G401 (cell line): ENCODE measurements around the gene CNIH3. TPM values are rescaled to one million over a fixed set of nuclear protein-coding genes. Genes with fewer than 3 reads are reported as not detected.
"Not testable (repeated sequence)": the region's sequence is repeated elsewhere in the genome, so short reads cannot be mapped to it uniquely, and the experiment has no call there.

Experiments
- DNase-seq: peaks from one replicate; pipeline ENCODE4 v3.0.0-alpha.2; 2015; ENCODE audit warnings: low spot score
- in situ Hi-C: cut with HindIII; loops from 2 replicates; pipeline ENCODE4 v1.10.0; 2016; ENCODE audit warnings: low sequenced_read_pairs, mixed read lengths
- total RNA-seq: library from RNA; depleted of rRNA; stranded (reverse); fragments of >200 nt; shearing (Covaris generic); gene quantifications from 2 replicates; pipeline ENCODE4 v1.2.3, GENCODE V29; 2014

CNIH3 gene
- total RNA-seq, 1 experiment from 2014 or later, result 3.2 TPM

DNA sequence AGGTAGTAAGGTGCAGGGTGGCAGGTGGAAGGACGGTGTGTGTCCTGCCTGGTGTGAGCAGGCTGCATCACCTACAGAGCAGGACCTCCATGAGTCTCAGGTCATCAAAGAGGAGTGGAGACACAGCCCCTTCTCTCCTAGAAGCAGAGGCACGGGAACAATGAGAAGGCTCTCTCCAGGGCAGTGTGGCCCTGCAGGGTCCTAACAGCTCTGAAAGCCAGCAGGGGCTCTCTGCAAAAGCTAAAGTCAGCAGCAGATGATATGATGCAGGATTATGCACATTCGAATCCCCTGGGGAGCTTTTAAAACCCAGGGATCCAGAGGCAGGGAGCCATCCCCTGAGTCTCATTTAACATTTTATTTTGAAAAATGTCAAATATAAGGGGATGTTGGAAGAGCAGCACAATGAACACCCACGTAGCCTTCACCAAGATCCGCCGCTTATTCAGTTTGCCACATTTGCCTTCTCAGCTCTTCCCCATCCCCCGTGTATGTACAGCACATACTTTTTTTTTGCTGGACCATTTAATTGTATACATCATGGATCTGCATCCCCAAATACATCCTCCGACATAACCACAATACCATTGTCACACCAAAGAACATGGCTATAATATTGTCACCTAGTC is 88.1 kb downstream of the CNIH3 start:
- no peak for DNase-seq
- in situ Hi-C loops, result no loop called here

DNA sequence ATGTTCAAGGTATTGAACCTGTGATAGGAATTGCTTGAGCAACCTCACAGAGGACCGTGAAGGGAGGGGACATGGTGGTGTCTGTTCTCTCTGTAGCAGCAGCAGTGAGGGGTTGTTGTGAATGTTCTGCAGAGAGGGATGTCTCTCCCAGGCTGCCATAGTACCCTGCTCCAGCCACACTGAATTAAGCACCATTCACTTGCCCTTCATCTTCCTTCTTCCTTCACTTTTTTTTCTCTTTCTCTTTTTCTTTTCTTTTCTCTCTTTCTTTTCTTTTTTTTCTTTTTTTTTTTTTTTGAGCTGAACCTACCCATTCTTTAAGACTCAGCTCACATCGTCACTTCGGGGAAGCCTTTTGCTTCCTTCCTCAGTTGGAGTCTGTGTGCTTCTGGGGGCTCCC is 89.5 kb downstream of the CNIH3 start:
- DNase-seq, result no peak
- in situ Hi-C loops, result no loop called here

DNA sequence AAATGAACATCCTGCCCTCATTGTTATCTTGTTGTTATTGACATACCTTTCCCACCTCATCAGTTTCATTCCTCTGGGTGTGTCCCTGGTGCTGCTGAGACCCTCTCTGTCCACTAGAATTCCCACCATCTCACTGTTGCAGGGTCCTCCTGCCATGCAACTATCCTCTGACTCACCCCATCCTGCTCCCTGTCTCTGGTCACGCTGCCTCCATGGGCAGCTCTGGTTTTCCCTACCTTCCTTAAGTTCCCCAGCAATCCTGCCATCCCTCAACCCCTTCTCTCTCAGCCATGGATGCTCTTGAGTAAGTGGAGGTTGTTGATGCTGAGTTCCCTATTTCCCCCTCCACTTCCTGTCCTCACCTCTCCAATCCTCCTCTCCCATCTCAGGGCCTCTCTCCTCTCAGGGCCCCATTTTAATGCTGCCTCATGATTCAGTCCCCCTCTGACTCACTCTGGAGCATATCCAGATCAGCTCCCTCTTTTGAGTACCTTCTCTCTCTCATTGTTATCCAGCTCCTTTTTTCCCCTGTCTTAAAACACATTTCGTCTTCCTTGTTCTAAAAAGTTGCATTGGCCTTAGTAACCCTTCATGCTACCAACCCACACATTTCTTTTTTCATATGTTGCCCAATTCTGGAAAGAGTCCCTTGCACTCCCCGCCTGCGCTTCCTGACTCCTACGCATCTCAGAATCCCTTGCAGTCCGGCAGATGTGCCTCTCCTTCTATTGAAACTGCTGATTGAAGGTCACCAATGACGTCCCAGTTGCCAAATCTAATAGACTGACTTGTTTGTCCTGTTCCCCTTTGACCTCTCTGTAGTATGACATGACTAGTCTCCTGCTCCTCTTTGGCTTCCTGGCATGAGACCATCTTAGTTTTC is 92.0 kb downstream of the CNIH3 start:
- DNase-seq, result no peak
- in situ Hi-C loops, result no loop called here

DNA sequence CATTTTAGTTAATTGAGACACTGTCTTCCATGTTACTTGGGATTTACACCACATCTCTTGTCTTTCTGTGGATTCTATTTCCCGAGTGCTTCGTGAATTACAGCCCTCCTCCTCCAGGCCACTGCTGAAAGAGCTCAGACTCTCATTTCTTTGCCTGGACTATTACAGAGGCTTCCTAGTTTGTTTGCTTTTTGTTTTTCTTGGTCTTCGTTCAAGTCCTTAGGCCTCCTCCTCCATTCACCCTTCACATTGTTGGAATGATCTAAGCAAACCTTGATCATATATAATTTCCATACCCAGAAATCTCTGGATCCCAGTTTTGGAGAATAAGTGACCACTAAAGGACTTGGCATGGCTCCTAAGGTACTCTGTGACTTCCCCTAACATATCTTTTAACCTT is 94.1 kb downstream of the CNIH3 start:
- no peak for DNase-seq
- in situ Hi-C loops, result no loop called here

DNA sequence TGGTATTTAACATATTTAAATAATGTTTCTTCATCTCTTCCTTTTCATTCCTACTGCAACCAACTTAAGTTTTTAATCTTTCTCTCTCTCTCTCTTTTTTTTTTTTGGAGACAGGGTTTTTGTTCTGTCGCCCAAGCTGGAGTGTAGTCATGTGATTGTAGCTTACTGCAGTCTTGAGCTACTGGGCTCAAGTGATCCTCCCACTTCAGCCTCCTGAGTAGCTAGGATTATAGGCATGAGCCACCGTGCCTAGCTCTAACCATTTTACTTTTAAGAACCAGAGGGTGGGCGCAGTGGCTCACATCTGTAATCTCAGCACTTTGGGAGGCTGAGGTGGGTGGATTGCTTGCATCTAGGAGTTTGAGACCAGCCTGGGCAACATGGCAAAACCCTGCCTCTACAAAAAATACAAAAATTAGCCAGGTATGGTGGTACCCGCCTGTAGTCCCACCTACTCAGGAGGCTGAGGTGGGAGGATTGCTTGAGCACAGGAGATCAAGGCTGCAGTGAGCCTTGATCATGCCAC is 95.2 kb downstream of the CNIH3 start:
- DNase-seq, in situ Hi-C loops: not testable (repeated sequence)

DNA sequence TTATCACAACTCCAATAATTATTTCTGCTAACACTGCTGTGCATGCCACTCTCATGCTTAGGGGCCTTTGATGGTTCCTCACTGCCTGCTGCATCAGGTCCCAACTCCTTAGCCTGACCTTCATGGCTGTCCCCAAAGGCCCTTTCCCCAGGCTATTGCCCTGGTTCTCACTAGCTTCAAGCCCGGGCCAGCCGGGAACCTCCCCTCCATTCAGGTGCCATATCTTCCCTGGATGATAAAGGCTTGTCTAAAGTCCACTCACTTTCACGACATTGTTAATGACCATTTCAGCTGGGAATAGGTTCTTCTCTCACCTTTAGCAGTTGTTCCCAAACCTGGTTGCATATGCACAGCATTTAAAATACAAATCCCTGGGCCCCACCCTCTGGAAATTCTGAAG is 95.8 kb downstream of the CNIH3 start:
- in situ Hi-C loops, result no loop called here
- DNase-seq, result no peak

DNA sequence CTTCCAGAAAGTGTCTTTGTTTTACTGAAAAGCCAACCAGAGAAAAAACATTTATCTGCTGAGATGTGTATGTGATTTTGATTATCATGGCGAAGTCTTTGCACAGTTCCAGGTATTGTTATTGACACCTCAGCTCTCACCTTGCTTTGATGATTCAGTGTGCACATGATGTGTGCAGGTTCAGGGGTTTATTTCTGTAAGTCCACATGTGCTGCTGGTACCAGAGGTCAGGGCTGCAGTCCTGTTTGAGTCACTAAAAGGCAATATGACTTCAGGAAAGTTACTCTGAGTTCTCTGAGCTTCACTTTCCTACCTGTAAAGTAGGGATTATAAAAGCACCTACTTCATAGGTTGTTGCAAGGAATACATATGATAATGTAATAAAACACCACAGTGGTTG is 97.1 kb downstream of the CNIH3 start:
- no peak for DNase-seq
- in situ Hi-C loops, result no loop called here

DNA sequence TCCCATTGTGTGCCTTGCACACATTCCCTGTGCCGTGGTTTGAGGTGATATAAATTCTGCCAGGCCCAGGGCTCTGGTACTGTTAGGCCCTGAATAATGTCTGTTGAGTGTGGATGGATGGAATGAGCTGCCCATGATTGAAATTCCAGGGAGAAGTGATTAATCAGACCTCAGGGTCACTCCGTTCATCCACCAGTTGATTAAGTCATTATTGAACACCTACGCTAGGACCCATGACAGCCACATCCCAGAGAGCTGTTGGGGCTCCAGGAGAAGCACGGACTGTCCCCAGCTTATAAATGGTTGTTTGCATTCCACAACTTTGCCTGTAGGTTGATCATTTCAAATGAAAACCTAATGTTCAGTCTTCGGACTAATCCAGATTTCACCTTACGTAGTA is 98.4 kb downstream of the CNIH3 start:
- in situ Hi-C loops, result no loop called here
- DNase-seq, result no peak

DNA sequence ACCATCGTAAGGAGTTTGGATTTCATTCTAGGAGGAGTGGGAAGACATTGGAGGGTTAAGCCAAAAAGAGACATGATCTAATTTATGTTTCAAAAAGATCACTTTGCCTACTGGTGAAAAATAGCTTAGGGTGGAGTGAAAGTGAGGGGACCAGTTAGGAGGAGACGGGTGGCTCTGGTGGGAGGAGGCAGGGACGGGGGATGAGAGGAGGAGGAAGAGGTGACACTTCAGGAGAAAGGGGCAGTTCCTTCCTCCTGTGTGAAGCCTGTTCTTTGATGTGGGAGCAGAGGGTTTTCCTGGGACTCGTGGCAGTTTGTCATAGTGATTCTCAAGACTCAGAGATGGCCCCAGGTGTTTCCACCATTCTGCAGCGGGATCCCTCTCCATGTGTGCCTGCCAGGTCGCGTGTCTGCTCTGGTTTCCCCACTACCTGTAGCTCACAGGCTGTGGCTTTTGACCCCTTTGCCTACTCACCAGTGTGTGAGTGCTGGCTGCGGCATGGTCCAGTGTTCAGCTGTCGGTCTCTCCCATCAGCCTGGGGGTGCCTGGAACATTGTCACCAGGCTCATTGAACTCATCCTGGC is 102.4 kb downstream of the CNIH3 start:
- in situ Hi-C loops, result no loop called here
- DNase-seq, result no peak

DNA sequence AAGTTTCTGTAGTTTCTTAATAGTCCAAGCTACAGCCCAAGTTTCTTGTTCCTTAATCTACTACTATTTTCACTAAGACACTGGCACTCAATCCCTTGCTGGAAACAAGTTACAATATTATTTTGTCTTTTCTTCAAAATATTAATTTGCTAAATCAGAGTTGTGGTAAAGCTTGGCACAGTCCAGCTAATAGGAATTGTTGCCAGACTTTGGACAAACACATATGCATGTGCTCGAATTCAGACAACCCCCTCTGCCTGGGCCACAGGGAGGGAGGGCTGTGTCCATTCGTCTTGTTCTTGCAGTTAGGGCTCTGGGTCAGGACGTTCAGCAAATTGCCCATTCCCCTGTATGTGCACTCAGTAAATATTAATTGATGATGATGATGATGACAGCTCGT is 103.6 kb downstream of the CNIH3 start:
- no peak for DNase-seq
- in situ Hi-C loops, result no loop called here

DNA sequence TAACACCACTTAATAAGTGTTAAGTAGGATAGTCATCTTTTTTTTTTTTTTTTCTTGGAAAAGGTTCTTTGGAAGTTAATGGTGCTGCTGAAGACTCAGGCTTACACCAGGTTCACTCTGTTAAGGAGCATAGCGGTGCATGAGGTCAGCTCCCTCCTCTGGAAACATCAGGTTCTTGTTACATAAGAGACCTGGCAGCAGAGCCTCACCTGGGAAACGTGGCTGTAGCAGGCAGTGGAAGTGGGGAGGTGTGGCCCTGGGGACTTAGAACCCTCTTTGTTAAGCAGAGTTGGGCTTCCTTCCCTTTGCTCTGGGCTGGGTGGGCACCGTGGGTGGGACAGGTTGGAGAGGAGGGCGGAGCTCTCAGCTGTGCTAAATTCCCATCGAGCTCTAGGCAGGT is 104.1 kb downstream of the CNIH3 start:
- no peak for DNase-seq
- in situ Hi-C loops, result no loop called here

DNA sequence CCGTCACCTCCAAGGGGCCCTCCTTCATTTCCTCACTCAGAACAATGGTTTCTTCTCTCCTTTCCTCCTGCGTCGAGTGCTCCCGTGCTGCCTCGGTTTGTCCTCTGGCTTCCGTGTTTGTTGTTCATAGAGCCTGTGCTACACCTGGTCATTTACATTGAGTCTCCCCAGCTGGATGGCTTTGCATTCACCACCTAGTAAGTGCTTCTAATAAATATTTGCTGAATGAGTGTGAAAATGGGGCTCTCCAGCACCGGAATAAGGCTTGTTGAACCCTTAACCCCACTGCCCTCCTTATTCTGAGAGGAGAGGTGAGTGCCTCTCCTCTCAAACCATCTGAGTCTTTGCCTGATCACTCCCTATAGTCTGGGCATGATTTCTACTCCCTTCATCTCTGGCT is 104.9 kb downstream of the CNIH3 start:
- in situ Hi-C loops, result no loop called here
- no peak for DNase-seq

DNA sequence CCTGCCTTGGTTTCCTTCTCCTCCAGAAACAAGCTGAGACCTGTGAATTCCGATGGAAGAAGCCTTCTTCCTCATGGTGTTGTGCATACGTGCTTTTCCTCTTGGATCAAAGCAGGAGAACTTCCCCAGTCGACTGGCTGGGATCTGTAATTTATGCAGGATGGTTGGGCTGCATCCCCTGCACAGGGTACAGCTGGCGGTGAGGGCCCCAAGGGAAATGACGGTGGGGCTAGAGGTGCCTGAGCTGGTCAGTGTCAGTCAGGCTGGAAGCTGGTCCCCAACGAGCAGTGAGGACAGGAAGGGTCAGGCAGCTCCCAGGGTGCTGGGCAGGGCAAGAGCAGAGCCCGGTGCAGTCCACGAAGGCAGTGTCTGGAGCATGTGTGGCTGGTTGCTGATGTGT is 106.7 kb downstream of the CNIH3 start:
- no peak for DNase-seq
- in situ Hi-C loops, result no loop called here

DNA sequence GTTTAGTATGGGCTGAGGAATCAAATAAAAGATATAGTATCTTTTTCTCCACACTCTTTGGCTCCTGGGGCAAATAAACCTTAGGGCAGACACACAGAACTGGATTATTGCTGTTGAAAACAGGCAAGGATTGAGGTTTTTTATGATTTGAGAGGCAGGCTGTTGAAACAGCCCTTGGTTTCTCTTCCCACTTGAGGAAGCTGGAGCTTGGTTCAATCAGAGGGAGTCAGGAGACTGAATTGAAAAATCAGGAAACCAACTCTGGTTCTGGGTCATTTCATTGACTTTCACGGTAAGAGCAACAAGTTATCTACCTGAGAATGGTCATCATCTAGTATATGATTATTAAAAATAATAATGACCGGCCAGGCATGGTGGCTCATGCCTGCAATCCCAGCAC is 108.4 kb downstream of the CNIH3 start:
- in situ Hi-C loops, result no loop called here
- DNase-seq, result no peak

DNA sequence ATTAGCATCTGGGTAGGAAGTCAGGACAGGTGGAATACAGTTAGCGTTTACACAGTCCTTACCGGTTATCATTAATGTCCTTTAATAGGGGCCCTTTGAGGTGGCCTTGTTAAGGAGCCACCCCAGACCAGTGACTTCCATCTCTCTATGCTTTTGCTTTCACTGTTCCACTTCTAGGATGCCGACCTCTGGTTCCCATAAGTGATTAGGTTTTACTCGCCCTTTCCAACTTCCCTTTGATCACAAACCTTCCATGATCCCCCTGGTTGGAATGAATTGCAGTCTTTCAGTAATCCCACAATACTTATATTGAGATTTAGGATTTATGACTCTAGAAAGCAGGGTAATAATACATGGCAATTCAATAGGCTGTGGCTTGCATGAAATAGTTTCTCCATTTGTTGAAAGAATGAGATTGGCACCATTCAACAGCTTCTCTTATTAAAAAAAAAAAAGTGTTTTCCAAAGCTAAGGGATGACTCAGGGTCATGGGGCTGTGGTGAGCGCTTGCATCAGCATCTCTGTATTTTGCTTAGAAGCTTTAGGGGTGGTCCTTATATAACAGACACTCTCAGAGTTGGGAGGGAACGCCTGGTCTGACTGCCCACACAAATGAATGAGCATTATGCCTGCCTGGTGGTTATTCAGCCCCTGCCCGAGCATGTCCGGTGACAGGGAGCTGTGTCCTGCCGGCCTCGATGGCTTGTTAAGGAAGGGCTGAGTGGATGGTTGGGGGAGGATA is 110.5 kb downstream of the CNIH3 start:
- in situ Hi-C loops, result no loop called here
- DNase-seq, result no peak

DNA sequence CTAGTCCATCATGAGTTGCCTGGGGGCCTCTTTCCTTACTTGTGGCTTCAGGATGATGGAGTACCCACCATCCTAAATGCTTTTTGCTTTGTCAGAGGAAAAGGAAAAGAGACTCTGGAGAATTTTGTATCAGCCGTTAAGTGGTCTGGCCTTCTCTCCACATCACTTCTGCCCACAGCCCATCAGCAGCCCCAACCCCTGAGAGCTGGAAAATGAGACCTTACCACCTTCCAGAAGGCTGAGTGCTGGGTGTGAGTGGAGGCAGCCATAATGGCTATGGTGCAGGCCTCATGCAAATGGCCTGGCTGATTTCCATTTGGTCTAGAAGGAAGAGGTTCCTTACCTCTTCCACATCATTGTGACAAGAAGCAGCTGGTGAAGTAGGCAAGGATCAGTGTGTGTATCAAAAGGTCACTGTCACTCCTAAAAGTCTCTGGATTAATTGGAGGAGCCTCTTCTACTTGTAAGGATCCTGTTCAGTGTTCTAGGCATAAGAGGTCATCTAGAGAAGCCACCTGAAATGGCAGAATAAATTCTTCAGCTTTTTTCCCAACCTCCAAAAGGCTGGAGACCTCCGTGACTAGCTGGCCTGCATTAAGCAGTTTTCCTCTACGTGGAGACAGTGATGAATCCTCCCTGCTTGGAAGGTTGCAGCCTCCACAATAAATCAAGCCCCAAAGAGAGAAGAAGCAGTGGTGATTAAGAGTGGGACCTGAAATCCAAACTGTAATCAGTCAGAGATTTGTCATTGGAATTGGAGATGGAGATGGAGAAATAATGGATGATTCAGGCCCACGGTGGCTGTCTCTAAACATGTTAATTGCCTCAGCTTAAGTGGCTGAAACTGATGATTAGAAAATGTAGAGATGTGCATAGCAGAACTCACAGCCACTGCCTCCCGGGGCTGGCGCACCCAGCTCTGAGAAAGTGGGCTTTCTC is 111.5 kb downstream of the CNIH3 start:
- in situ Hi-C loops, result no loop called here
- DNase-seq, result no peak

DNA sequence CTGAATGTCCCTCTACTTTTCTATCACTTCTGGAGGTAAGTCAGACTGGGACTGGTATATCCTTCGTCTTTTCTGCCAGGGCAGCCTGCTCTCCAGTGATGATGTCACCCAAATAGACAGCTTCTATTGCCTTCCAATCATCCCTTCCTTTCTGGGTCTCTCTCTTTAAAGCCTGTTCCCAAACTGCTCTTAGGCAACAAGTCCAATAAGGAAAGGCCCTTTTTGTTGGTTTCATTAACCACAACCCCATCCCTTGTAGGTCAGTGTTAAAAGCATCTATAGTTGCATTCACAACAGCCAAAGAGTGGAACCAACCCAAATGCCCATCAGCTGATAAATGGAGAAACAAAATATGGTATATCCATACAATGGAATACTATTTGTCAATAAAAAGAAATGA is 114.4 kb downstream of the CNIH3 start:
- in situ Hi-C loops, result no loop called here
- no peak for DNase-seq

DNA sequence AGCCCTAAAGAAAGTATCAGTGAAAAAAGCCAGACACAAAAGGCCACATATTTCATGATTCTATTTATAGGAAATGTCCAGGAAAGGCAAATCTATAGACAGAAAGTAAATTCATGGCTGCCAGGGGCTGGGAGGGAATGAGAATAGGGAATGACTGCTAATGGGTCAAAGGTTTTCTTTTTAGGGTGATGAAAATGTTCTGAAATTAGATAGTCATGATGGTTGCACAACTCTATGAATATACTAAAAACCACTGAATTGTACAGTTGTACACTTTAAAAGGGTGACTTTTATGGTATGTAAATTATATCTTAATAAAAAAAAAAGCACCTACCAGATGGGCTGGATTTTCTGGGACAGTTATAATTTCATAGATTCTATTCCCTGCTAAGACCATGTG is 114.8 kb downstream of the CNIH3 start:
- in situ Hi-C loops, result no loop called here
- no peak for DNase-seq

DNA sequence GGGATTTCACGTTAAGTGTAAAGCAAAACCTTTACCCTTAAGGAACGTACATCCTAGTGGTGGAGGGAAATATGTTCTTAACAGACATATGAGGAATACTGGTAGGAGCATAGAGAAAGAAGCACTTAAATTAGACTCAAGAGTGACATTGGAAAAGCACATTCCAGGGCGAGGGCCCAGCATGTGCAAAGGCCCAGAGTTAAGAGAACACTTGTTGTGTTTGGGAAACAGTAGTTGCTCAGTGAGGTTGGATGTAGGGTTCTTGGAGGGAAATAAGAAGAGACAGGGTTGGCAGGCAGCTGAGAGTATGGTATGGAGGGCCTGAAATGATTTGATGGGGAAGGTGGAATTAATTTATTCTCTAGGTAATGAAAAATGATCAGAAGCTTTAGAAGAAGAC is 115.5 kb downstream of the CNIH3 start:
- in situ Hi-C loops, result no loop called here

More for the DNA sequence above, 115.5 kb downstream of the CNIH3 start:
- no peak for DNase-seq
